Measurements from ENCODE around the gene SMAP2.

GRCh38 chr1:40338745-40339419 is 34.6 kb upstream of the SMAP2 start:
- no peak for TF ChIP-seq POLR2AphosphoS5 (IDR thresholded peaks at IDR 0.05; ENCODE audit: low read depth, low read length)
- no peak for TF ChIP-seq TAF1 (IDR thresholded peaks at IDR 0.05; ENCODE audit: low read depth, low read length)
